WTC11 (cell line): ENCODE data around the gene KCTD2. TPM values are rescaled to one million over a fixed set of nuclear protein-coding genes. Genes with fewer than 3 reads are reported as not detected.

Source experiments
- ATAC-seq: fragments of 200-7000 bp; cut with Tn5 transposase; 2 replicates; pipeline ENCODE4 v1.10.0; 2021; ENCODE audit warnings: mild to moderate bottlenecking, moderate library complexity
- CTCF ChIA-PET: fragments of 300-600 bp; sonication (Branson Sonifier 250); formaldehyde crosslinking; loops from one replicate; lab custom pipeline; 2021; ENCODE audit warnings: antibody characterized with exemption; lab: Charles Lee
- POLR2A ChIA-PET: fragments of 350-600 bp; sonication (Branson Sonifier 250); formaldehyde crosslinking; loops from one replicate; lab custom pipeline; 2021; ENCODE audit warnings: antibody characterized with exemption; lab: Charles Lee
- DNase-seq: peaks from one replicate; pipeline ENCODE4 v3.0.0; 2021; ENCODE audit warnings: low spot score
- H3K27ac Mint-ChIP-seq: 2 replicates; pipeline ENCODE4 v1.8.0; 2021; ENCODE audit warnings: mixed read lengths
- H3K27me3 Mint-ChIP-seq: 2 replicates; pipeline ENCODE4 v1.8.0; 2021; ENCODE audit warnings: low read depth, mild to moderate bottlenecking, moderate library complexity, mixed read lengths
- H3K36me3 Mint-ChIP-seq: 2 replicates; pipeline ENCODE4 v1.8.0; 2021; ENCODE audit warnings: mixed read lengths
- H3K4me1 Mint-ChIP-seq: 2 replicates; pipeline ENCODE4 v1.8.0; 2022; ENCODE audit warnings: mixed read lengths
- H3K4me3 Mint-ChIP-seq: 2 replicates; pipeline ENCODE4 v1.8.0; 2021; ENCODE audit warnings: mild to moderate bottlenecking, moderate library complexity, mixed read lengths
- H3K9me3 Mint-ChIP-seq: 2 replicates; pipeline ENCODE4 v1.8.0; 2021; ENCODE audit warnings: mixed read lengths
- AFF4 ChIP-seq: sonication (generic); formaldehyde crosslinking; IDR thresholded peaks from 2 replicates; pipeline ENCODE4 v1.8.1; 2023; ENCODE audit warnings: mild to moderate bottlenecking, missing genetic modification reagents, borderline replicate concordance
- CTCF ChIP-seq: fragments of 200-600 bp; IDR thresholded peaks from 2 replicates; pipeline ENCODE4 v1.8.0; 2022; ENCODE audit warnings: antibody characterized with exemption
- E2F5 ChIP-seq: sonication (generic); formaldehyde crosslinking; IDR thresholded peaks from 2 replicates; pipeline ENCODE4 v1.8.1; 2022; ENCODE audit warnings: mild to moderate bottlenecking, moderate library complexity, missing genetic modification reagents
- ELF4 ChIP-seq: sonication (generic); formaldehyde crosslinking; IDR thresholded peaks from 2 replicates; pipeline ENCODE4 v1.8.1; 2022; ENCODE audit warnings: low read depth, mild to moderate bottlenecking, moderate library complexity, missing genetic modification reagents
- GABPB1 ChIP-seq: sonication (generic); formaldehyde crosslinking; IDR thresholded peaks from 2 replicates; pipeline ENCODE4 v1.8.1; 2023; ENCODE audit warnings: mild to moderate bottlenecking, missing genetic modification reagents
- GTF2I ChIP-seq: fragments of 250-450 bp; sonication (Bioruptor Pico); conservative IDR thresholded peaks from 2 replicates; pipeline ENCODE4 v1.4.0; 2021; ENCODE audit warnings: mild to moderate bottlenecking
- USF1 ChIP-seq: sonication (generic); formaldehyde crosslinking; IDR thresholded peaks from 2 replicates; pipeline ENCODE4 v1.8.0; 2022; ENCODE audit warnings: mild to moderate bottlenecking, missing genetic modification reagents
- ZNF281 ChIP-seq: sonication (generic); formaldehyde crosslinking; IDR thresholded peaks from 2 replicates; pipeline ENCODE4 v1.8.0; 2023; ENCODE audit warnings: mild to moderate bottlenecking, missing genetic modification reagents
- ZNF317 ChIP-seq: sonication (generic); formaldehyde crosslinking; IDR thresholded peaks from 2 replicates; pipeline ENCODE4 v1.8.1; 2023; ENCODE audit warnings: low read depth, mild to moderate bottlenecking, moderate library complexity, missing genetic modification reagents, borderline replicate concordance
- total RNA-seq: library from RNA; stranded (reverse); gene quantifications from 3 replicates; pipeline ENCODE4 v1.2.3, GENCODE V29; 2021
- TF ChIP-seq, protein P1 (sequence below): sonication (generic); formaldehyde crosslinking; IDR thresholded peaks from 2 replicates; pipeline ENCODE4 v1.8.0; 2022; ENCODE audit warnings: mild to moderate bottlenecking, missing genetic modification reagents
- TF ChIP-seq, protein P2 (sequence below): sonication (generic); formaldehyde crosslinking; IDR thresholded peaks from 2 replicates; pipeline ENCODE4 v1.8.1; 2022; ENCODE audit warnings: low read depth, missing genetic modification reagents, borderline replicate concordance

KCTD2 gene
- total RNA-seq, 1 experiment from 2014 or later: 31.3 TPM

DNA sequence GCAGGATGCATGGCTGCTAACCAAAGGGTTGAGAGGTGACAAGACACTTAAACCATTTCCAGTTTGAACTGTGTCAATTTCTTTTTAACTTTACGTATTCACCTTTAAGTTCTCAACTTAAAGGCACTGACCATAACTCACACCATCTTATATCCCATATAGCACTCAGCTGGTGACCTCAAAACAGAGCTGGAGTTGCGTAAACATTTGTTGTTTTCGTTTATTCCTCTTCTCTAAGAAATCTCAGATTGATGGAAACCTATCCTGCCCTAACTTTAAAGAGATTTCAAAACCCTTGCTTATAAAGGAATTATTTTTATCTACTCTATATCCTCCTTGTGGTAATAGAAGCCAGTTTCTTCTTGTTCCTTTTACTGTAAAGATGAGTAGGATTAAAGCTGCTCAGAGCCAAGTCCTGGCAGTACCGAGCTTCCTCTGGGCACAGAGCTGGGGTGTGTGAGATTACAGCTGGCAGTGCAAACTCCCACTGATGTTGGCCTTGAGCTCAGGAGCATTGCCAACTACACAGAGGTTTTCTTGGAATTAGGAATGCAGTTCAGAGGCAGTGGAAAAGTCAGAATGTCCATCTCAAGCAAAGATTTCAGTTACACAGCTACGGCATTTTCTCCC is 1.3 kb downstream of the KCTD2 start:
- ChIA-PET POLR2A (no interaction called here), CTCF (interaction anchor here (1.0 to 2.4 kb wide), 6 partner anchors 12 to 87 kb away, joined by 4 to 13 read pairs (median 8); no protein-coding TSS in a partner anchor)
- H3K27ac Mint-ChIP-seq: peak overlapping the region; percentile 20
- no peak for TF ChIP-seq GABPB1 (CRISPR knock-in tag)
- TF ChIP-seq, protein P1, sequence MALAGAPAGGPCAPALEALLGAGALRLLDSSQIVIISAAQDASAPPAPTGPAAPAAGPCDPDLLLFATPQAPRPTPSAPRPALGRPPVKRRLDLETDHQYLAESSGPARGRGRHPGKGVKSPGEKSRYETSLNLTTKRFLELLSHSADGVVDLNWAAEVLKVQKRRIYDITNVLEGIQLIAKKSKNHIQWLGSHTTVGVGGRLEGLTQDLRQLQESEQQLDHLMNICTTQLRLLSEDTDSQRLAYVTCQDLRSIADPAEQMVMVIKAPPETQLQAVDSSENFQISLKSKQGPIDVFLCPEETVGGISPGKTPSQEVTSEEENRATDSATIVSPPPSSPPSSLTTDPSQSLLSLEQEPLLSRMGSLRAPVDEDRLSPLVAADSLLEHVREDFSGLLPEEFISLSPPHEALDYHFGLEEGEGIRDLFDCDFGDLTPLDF (CRISPR knock-in tag): no peak
- no peaks in the 10 kb centered on the region for H3K27me3 Mint-ChIP-seq
- DNase-seq: no peak
- ATAC-seq: no peak
- H3K9me3 Mint-ChIP-seq: no peaks in the 10 kb centered on the region
- H3K4me1 Mint-ChIP-seq: peaks cover 28% of the 10 kb centered on the region
- peaks cover 34% of the 10 kb centered on the region for H3K36me3 Mint-ChIP-seq
- H3K4me3 Mint-ChIP-seq: peak overlapping the region; percentile 99

DNA sequence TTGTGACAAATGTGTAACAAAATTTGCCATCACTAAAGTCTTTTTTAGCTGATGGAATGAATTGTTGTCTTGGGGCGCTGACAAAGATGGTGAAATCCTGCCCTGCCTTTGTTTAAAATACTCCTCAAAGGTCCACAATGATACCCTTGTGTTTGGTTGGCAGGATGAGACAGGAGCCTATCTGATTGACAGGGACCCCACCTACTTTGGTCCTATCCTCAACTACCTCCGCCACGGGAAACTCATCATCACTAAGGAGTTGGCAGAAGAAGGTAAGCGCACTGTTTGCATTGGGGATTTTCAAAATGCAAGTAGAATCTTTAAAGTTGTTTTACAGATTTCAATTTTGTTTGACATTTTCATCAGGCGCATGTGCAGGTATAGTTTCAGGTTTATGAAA is 2.0 kb downstream of the KCTD2 start:
- DNase-seq: no peak
- peaks cover 39% of the 10 kb centered on the region for H3K36me3 Mint-ChIP-seq
- H3K9me3 Mint-ChIP-seq: no peaks in the 10 kb centered on the region
- peak overlapping the region; percentile 99 for H3K4me3 Mint-ChIP-seq
- H3K4me1 Mint-ChIP-seq: peaks cover 22% of the 10 kb centered on the region
- H3K27me3 Mint-ChIP-seq: no peaks in the 10 kb centered on the region
- H3K27ac Mint-ChIP-seq: peak overlapping the region; percentile 27; the same call in 1 of the 2 replicates
- TF ChIP-seq E2F5 (no peak), CTCF (no peak), GTF2I (CRISPR knock-in tag) (no peak), USF1 (CRISPR knock-in tag) (no peak), ELF4 (CRISPR knock-in tag) (no peak), ZNF281 (CRISPR knock-in tag) (no peak), ZNF317 (CRISPR knock-in tag) (no peak), AFF4 (CRISPR knock-in tag) (no peak)
- TF ChIP-seq, protein P2, sequence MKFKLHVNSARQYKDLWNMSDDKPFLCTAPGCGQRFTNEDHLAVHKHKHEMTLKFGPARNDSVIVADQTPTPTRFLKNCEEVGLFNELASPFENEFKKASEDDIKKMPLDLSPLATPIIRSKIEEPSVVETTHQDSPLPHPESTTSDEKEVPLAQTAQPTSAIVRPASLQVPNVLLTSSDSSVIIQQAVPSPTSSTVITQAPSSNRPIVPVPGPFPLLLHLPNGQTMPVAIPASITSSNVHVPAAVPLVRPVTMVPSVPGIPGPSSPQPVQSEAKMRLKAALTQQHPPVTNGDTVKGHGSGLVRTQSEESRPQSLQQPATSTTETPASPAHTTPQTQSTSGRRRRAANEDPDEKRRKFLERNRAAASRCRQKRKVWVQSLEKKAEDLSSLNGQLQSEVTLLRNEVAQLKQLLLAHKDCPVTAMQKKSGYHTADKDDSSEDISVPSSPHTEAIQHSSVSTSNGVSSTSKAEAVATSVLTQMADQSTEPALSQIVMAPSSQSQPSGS: no peak
- ChIA-PET CTCF (interaction anchor here (1.0 to 2.3 kb wide), 5 partner anchors 11 to 88 kb away, joined by 4 to 11 read pairs (median 7); no protein-coding TSS in a partner anchor), POLR2A (no interaction called here)
- no peak for ATAC-seq
